Heart right ventricle (tissue), 16 donors: Measurements from ENCODE around the gene ZNF697. TPM values are rescaled to one million over a fixed set of nuclear protein-coding genes. Genes with fewer than 3 reads are reported as not detected.
A peak's percentile ranks its signal among the peaks of the same experiment; 100 is the strongest.
"Not testable (repeated sequence)": the region's sequence is repeated elsewhere in the genome, so short reads cannot be mapped to it uniquely, and the experiment has no call there.

Experiments
- ATAC-seq, 8 donors: fragments of 200-7000 bp; cut with Tn5 transposase; one replicate each; pipeline ENCODE4 v1.9.1; 2020; ENCODE audit warnings: mild to moderate bottlenecking in 8 of 8, moderate library complexity in 8 of 8, moderate number of reproducible peaks in 1 of 8
- DNase-seq, 2 donors: peaks; one replicate each; pipeline ENCODE4 v3.0.0-alpha.2; 2020
- H3K27ac ChIP-seq, 10 donors: fragments of 200-600 bp; sonication (generic) in 2 of 10; one replicate each; pipeline versions ENCODE4 v1.5.0 to v1.8.0; 2020 to 2022; ENCODE audit warnings: mild to moderate bottlenecking in 3 of 10
- H3K27me3 ChIP-seq, 7 donors: fragments of 200-600 bp; one replicate each; pipeline ENCODE4 v1.8.0; 2021 to 2022; ENCODE audit warnings: mild to moderate bottlenecking in 2 of 7
- H3K36me3 ChIP-seq, 9 donors: fragments of 200-600 bp; sonication (generic) in 1 of 9; one replicate each; pipeline versions ENCODE4 v1.5.0 to v1.8.0; 2020 to 2022; ENCODE audit warnings: mild to moderate bottlenecking in 2 of 9
- H3K4me1 ChIP-seq, 9 donors: fragments of 200-600 bp; sonication (generic) in 1 of 9; one replicate each; pipeline versions ENCODE4 v1.5.0 to v1.8.0; 2020 to 2022; ENCODE audit warnings: mild to moderate bottlenecking in 4 of 9
- H3K4me3 ChIP-seq, 10 donors: fragments of 200-600 bp; sonication (generic) in 2 of 10; one replicate each; pipeline versions ENCODE4 v1.5.0 to v1.8.0; 2020 to 2022; ENCODE audit warnings: mild to moderate bottlenecking in 7 of 10, moderate library complexity in 2 of 10
- H3K9me3 ChIP-seq, 11 donors: fragments of 200-600 bp in 10 of 11; sonication (generic) in 2 of 11; one replicate each; pipeline versions ENCODE4 v1.5.0 to v1.8.0; 2013 to 2022; ENCODE audit warnings: mild to moderate bottlenecking in 2 of 11, control low read depth in 1 of 11, moderate library complexity in 1 of 11
- CTCF ChIP-seq, 9 donors: fragments of 200-600 bp; sonication (generic) in 2 of 9; IDR thresholded peaks; one replicate each; pipeline versions ENCODE4 v1.5.0 to v1.8.0; 2021 to 2022; ENCODE audit warnings: antibody characterized with exemption in 9 of 9, mild to moderate bottlenecking in 5 of 9, moderate library complexity in 1 of 9
- WGBS, 2 donors: extraction: QIAGEN DNeasy Blood & Tissue Kit; methylation state at CpG; one replicate each; pipeline ENCODE4 v1.1.7; 2013; ENCODE audit warnings: inconsistent platforms in 1 of 2; 5-methylcytosine and 5-hydroxymethylcytosine counted together
- intact Hi-C, 10 donors: fragments of 100-400 bp; cut with DNase I; formaldehyde crosslinking; loops; one replicate each; pipeline versions ENCODE4 v1.11.1 to v1.14.2; 2022
- polyA plus RNA-seq, 2 donors: library from polyadenylated mRNA; stranded (reverse); fragments of 200-250 nt; gene quantifications; one replicate each; pipeline ENCODE4 v1.2.3, GENCODE V29; 2013
- total RNA-seq, 10 donors: library from RNA; stranded (reverse); fragmentation: NEBNext Ultra II Directional in 3 of 10; extraction: Animal tissue kit (Norgen Biotek cat#: 25700) in 3 of 10; gene quantifications; one replicate each; pipeline versions ENCODE4 v1.2.1 to v1.2.4, GENCODE V29; 2021 to 2023
- donor health status: Arrhythmogenic right ventricular cardiomyopathy.
- donor health status: ischemic (EF 13 %, LVEDD 7.1; RV severe dilation, severe dysfunction).
- donor health status: healthy with polysubstance abuse.
- donor health status: DM: no; HTN: yes; CAD: no.
- donor health status: DM: no; HTN: no; CAD: no.
- donor health status: ischemic (EF 25% LVEDD 6.9; RV normal size, moderate dysfunction).
- donor health status: ischemic (EF 25% LVEDD 5.7; RV mildly dilated, moderate dysfunction).
- donor health status: healthy.
- donor health status: DM: yes; HTN: yes; CAD: no.
- donor health status: Ischemic cardiomyopathy.
- donor health status: ischemic (EF 35%, LVEDD 5.7; RV mildly dilated, moderate dysfunction).
- donor health status: nonischemic (EF 11% LVEDD 7.7; RV severe dilation, severe dysfunction).
- donor health status: DM: yes; HTN: yes; CAD: no.
- donor health status: PGD.
- donor health status: ischemic (EF 29% LVEDD 5.4; RV normal size, mild dysfunction).
- donor health status: nonischemic (EF 23%, LVEDD 6.1; RV moderate dilation, normal function).

ZNF697 gene
- total and polyA plus RNA-seq, 12 donors, result 2.3 to 14.1 (median 10.3) TPM

- Histone ChIP-seq H3K36me3 (peaks cover 0 to under 1% (median 0%) of the 10 kb centered on the region in 9 donors), H3K27ac (no peak overlapping the region), H3K4me3 (no peak overlapping the region), H3K4me1 (peaks cover 4 to 41% (median 23%) of the 10 kb centered on the region in 9 donors), H3K9me3 (no peaks in the 10 kb centered on the region), H3K27me3 (no peaks in the 10 kb centered on the region)
- TF ChIP-seq CTCF (IDR thresholded peaks at IDR 0.05), result peak; percentile 74 to 96 (median 88)
- peak; percentile 89 to 96 (median 92) for ATAC-seq
- DNase-seq, result peak; percentile 76 to 88
- 41 to 47% methylated on average over 9 of the region's 9 CpGs for WGBS, 2 donors
- intact Hi-C loops, result loop anchor here in 9 of 10 donors (1.0 to 5.0 kb wide), 7 partner anchors 48 to 63 kb away; no protein-coding TSS in a partner anchor
Measured at GRCh38 chr1:119613769-119614720, 34.0 kb downstream of the ZNF697 start.

- DNase-seq (peak; percentile 58 to 72), ATAC-seq (peak in 3 of 8 donors; percentile 37 to 45 (median 39))
- intact Hi-C loops, result loop anchor here in 6 of 10 donors (1.0 to 5.0 kb wide), 5 partner anchors 51 to 66 kb away; no protein-coding TSS in a partner anchor
- peak; percentile 83 to 95 (median 91) for TF ChIP-seq CTCF (IDR thresholded peaks at IDR 0.05)
- WGBS, 2 donors, result 17 to 18% methylated on average over 8 of the region's 8 CpGs
- H3K36me3 ChIP-seq, result no peaks in the 10 kb centered on the region
- no peak overlapping the region for H3K4me3 ChIP-seq
- H3K27ac ChIP-seq, result no peak overlapping the region
- no peaks in the 10 kb centered on the region for H3K27me3 ChIP-seq
- no peaks in the 10 kb centered on the region for H3K9me3 ChIP-seq
- H3K4me1 ChIP-seq, result peaks cover 0 to 20% (median 9%) of the 10 kb centered on the region in 9 donors
Measured at GRCh38 chr1:119611701-119612113, 36.4 kb downstream of the ZNF697 start.

GRCh38 chr1:119608816-119609215, 39.2 kb downstream of the ZNF697 start:
- H3K27me3 ChIP-seq, H3K36me3 ChIP-seq, H3K27ac ChIP-seq, intact Hi-C loops, DNase-seq, ATAC-seq, H3K4me3 ChIP-seq, H3K9me3 ChIP-seq: not testable (repeated sequence)
- 78 to 80% methylated on average over 6 of the region's 6 CpGs for WGBS, 2 donors
- H3K4me1 ChIP-seq, result peaks cover 0 to 15% (median 0%) of the 10 kb centered on the region in 9 donors

- 90 to 95% methylated on average over 2 to 3 of the region's 6 CpGs for WGBS, 2 donors
- H3K9me3 ChIP-seq, H3K27me3 ChIP-seq, H3K27ac ChIP-seq, ATAC-seq, DNase-seq, H3K4me3 ChIP-seq, H3K36me3 ChIP-seq, intact Hi-C loops: not testable (repeated sequence)
- peaks cover 0 to 26% (median 0%) of the 10 kb centered on the region in 9 donors for H3K4me1 ChIP-seq
Measured at GRCh38 chr1:119607087-119607807, 40.8 kb downstream of the ZNF697 start.

GRCh38 chr1:119606394-119606793, 41.7 kb downstream of the ZNF697 start:
- Histone ChIP-seq H3K4me1 (peaks cover 0 to 26% (median 0%) of the 10 kb centered on the region in 9 donors), H3K9me3 (no peaks in the 10 kb centered on the region), H3K27ac (no peak overlapping the region), H3K4me3 (no peak overlapping the region), H3K36me3 (no peaks in the 10 kb centered on the region), H3K27me3 (no peaks in the 10 kb centered on the region)
- intact Hi-C loops, result no loop called here
- TF ChIP-seq CTCF (IDR thresholded peaks at IDR 0.05), result no peak
- ATAC-seq (peak in 1 of 8 donors; percentile 50), DNase-seq (no peak)
- WGBS, 2 donors, result 89 to 92% methylated on average over 1 of the region's 1 CpG
